Renal cortical epithelial cell (primary cell): ENCODE data around the gene CEACAM20. TPM values are rescaled to one million over a fixed set of nuclear protein-coding genes. Genes with fewer than 3 reads are reported as not detected.
"Not testable (repeated sequence)": the region's sequence is repeated elsewhere in the genome, so short reads cannot be mapped to it uniquely, and the experiment has no call there.

Experiments used
- DNase-seq: peaks from one replicate; pipeline ENCODE4 v3.0.0-alpha.2; 2011; ENCODE audit warnings: low read depth
- total RNA-seq: library from RNA; depleted of rRNA; stranded (reverse); fragments of >200 nt; gene quantifications from 2 replicates; pipeline ENCODE4 v1.2.3, GENCODE V29; 2014

Gene CEACAM20
- total RNA-seq, 1 donor from 2014 or later, result not detected

DNA sequence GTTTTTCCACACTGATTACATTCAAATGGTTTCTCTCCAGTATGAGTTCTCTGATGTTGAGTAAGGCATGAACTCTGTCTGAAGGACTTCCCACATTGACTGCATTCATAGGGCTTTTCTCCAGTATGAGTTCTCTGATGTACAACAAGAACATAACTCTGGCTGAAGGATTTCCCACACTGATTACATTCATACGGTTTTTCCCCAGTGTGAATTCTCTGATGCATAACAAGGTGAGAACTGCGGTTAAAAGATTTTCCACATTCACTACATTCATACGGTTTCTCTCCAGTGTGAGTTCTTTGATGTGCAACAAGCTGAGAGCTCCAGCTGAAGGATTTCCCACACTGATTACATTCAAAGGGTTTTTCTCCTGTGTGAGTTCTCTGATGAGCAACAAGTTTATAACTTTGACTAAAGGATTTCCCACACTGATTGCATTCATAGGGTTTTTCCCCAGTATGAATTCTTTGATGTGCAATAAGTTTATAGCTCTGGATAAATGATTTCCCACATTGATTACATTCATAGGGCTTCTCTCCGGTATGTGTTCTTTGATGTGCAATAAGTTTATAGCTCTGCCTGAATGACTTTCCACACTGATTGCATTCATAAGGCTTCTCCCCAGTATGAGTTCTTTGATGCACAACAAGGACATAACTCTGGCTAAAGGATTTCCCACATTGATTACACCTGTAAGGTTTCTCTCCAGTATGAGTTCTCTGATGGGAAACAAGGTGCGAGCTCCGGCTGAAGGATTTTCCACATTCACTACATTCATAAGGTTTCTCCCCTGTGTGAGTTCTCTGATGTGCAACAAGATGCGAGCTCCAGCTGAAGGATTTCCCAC lies 52.7 kb downstream of the CEACAM20 start:
- DNase-seq, result peak; percentile 17

DNA sequence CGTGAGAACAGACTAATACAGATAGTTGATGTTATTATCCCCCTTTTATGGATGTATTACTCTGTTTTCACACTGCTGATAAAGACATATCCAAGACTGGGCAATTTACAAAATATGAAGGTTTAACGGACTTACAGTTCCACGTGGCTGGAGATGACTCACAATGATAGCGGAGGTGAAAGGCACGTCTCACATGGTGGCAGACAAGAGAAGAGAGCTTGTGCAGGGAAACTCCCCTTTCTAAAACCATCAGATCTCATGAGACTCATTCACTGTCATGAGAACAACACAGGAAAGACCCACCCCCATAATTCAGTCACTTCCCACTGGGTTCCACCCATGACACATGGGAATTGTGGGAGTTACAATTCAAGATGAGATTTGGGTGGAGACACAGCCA lies 60.7 kb downstream of the CEACAM20 start:
- not testable (repeated sequence) for DNase-seq

DNA sequence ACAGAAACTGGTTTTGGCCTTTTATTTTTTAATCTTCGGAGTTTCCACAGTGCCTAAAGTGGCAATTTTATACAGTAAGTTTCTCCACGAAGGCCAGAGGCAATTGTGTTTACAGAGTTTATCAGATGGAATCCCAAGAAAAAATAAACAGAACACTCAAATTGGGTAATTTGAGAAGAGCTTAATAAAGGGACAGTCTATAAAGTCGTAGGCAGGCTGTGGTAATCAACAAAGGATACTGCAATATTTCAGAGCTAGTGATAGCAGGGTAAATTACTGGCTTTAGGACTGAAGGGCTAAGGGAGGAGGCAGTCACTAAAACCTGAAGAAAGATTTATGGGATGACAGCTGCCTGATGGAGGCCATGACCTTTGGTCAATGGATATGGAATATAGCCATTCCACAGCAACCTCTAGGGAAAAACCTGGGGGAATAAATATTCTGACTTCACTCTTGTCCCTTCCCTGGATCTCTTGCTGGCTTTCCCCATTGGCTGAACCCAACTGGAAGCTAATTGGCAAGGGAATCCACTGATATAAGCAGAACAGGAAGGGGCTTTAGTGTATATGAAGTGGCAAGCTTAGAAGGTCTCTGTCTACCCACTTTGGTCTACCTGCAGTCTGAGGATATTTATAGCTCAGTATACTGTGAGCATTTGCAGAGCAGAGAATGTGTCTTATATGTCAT lies 66.7 kb downstream of the CEACAM20 start:
- not testable (repeated sequence) for DNase-seq

Other genes starting within 250 kb of the CEACAM20 start
- gene ZNF235, start 224.7 kb downstream of the CEACAM20 start, total RNA-seq, result 2.8 and 8.0 TPM in 2 replicates
- 6.1 and 12.2 TPM in 2 replicates for gene ZNF112, start 173.0 kb downstream of the CEACAM20 start, total RNA-seq
- 2.3 and 7.7 TPM in 2 replicates for gene ZNF285, start 128.1 kb downstream of the CEACAM20 start, total RNA-seq
- gene ZNF229, start 81.2 kb downstream of the CEACAM20 start, total RNA-seq, result 11.3 and 13.4 TPM in 2 replicates
- 13.0 and 14.4 TPM in 2 replicates for gene ZNF180, start 29.2 kb downstream of the CEACAM20 start, total RNA-seq
- 0.17 and 2.7 TPM in 2 replicates for gene IGSF23, start 83.9 kb upstream of the CEACAM20 start, total RNA-seq
- gene PVR, start 114.2 kb upstream of the CEACAM20 start, total RNA-seq, result 230 and 248 TPM in 2 replicates
- under 0.01 and 9.4 TPM in 2 replicates for gene CEACAM19, start 141.8 kb upstream of the CEACAM20 start, total RNA-seq
- not detected in 2 replicates for gene CEACAM16, start 169.5 kb upstream of the CEACAM20 start, total RNA-seq
- 2.3 and 10.8 TPM in 2 replicates for gene BCL3, start 219.0 kb upstream of the CEACAM20 start, total RNA-seq
- gene CBLC, start 248.2 kb upstream of the CEACAM20 start, total RNA-seq, result 2.4 and 23.1 TPM in 2 replicates